ENCODE measurements around the gene ACAP3.

DNA sequence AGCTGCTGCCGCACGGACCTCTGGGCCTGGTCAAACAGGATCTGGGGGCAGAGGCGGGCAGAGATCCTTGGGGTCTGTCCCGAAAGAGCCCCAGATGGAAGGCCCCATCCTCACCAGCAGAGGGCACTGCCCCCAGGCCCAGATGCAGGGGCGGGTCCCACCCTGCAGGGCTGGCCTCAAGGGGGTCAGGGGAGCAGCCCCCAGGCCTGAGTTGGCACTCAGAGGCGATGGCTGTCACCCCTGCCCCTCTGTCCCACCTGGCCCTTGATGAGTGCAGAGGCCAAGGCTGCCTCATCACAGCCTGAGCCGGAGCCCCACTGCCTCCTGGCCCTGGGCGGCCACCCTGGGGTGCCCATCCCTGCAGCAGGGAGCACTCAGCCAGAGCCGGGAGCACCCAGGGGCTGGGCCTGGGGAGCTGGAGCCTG lies 5.7 kb downstream of the ACAP3 start:
- TF ChIP-seq, protein P1, sequence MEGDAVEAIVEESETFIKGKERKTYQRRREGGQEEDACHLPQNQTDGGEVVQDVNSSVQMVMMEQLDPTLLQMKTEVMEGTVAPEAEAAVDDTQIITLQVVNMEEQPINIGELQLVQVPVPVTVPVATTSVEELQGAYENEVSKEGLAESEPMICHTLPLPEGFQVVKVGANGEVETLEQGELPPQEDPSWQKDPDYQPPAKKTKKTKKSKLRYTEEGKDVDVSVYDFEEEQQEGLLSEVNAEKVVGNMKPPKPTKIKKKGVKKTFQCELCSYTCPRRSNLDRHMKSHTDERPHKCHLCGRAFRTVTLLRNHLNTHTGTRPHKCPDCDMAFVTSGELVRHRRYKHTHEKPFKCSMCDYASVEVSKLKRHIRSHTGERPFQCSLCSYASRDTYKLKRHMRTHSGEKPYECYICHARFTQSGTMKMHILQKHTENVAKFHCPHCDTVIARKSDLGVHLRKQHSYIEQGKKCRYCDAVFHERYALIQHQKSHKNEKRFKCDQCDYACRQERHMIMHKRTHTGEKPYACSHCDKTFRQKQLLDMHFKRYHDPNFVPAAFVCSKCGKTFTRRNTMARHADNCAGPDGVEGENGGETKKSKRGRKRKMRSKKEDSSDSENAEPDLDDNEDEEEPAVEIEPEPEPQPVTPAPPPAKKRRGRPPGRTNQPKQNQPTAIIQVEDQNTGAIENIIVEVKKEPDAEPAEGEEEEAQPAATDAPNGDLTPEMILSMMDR (IDR thresholded peaks at IDR 0.05; ENCODE audit: low read depth, low read length): peak; percentile 55
- no peak for TF ChIP-seq EZH2phosphoT487 (IDR thresholded peaks at IDR 0.05; ENCODE audit: low read depth)

Measured in OCI-LY3 (cell line).